ENCODE data around the gene HMGXB4.
A peak's percentile ranks its signal among the peaks of the same experiment; 100 is the strongest.

Gene HMGXB4

DNA sequence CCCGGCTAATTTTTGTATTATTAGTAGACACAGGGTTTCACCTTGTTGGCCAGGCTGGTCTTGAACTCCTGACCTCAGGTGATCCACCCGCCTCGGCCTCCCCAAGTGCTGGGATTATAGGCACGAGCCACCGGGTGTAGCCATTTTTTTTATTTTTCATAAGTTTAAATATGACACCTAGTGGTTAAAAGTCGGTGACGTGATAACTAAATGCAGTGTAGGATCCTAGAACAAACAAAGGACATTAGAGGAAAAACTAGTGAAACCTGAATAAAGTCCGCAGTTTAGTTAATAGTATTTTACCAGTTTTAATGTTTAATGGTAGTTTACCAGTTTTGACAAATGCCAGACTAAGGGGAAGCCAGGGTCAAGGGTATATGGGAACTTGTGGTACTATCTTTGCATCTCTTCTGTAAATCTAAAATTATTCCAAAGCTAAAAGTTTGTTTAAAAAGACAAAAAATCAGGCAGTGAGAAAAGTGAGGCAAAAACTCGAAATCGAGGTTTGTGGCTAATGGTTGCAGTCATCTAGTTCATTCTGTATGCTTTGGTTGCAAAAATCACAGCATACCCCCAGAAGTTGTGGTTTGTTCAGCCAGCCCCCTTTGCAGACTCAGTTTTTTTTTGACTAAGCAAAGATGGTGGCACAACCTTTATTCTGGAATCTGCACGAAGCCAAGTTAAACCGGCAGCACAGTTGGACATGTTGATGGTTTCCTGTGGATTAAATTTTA, 72.0 kb downstream of the HMGXB4 start:
- Histone ChIP-seq H3K36me3 (ENCODE audit: control insufficient read depth in 1 of 2, insufficient read depth in 2 of 2, low read length in 2 of 2) (peaks cover 61 to 68% of the 10 kb centered on the region in 2 donors), H3K27ac (ENCODE audit: low read length) (no peak overlapping the region), H3K27me3 (ENCODE audit: low read depth, low read length) (no peaks in the 10 kb centered on the region), H3K9me3 (ENCODE audit: control insufficient read depth in 1 of 2, low read length in 2 of 2) (no peaks in the 10 kb centered on the region), H3K4me3 (ENCODE audit: low read depth in 1 of 2, low read length in 2 of 2) (no peak overlapping the region), H3K4me1 (ENCODE audit: control insufficient read depth in 1 of 2, insufficient read depth in 2 of 2, low read length in 2 of 2) (peaks cover 6 to 9% of the 10 kb centered on the region in 2 donors)

DNA sequence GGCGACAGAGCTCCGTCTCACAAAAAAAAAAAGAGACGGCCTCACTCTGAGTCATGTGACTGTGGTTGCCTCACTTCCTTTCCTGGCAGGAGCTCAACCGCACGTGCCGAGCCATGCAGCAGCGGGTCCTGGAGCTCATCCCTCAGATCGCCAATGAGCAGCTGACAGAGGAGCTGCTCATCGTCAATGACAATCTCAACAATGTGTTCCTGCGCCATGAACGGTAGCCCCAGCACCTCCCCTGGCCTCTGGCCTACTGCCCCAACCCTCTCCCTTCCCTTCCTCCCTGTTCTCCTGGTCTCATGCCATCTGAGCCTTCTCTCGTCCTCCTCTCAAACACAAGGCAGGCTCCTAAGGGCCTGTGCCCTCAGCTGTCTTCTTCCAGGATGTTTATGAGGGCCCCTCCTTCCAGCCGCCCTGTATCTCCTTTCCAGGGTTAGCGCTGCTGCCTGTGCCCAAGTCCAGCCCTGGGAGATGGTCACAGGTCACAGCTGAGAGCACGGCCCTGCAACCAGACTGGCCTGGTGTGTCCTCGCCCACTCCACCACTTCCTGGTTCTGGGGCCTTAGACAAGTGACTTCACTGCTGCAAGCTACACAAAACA, 73.1 kb downstream of the HMGXB4 start:
- no peaks in the 10 kb centered on the region for H3K9me3 ChIP-seq (ENCODE audit: control insufficient read depth in 1 of 2, low read length in 2 of 2)
- H3K36me3 ChIP-seq (ENCODE audit: control insufficient read depth in 1 of 2, insufficient read depth in 2 of 2, low read length in 2 of 2), result peaks cover 64 to 68% of the 10 kb centered on the region in 2 donors
- no peaks in the 10 kb centered on the region for H3K27me3 ChIP-seq (ENCODE audit: low read depth, low read length)
- H3K4me1 ChIP-seq (ENCODE audit: control insufficient read depth in 1 of 2, insufficient read depth in 2 of 2, low read length in 2 of 2), result peaks cover 6 to 9% of the 10 kb centered on the region in 2 donors
- peak overlapping the region; percentile 76 for H3K27ac ChIP-seq (ENCODE audit: low read length)
- H3K4me3 ChIP-seq (ENCODE audit: low read depth in 1 of 2, low read length in 2 of 2), result no peak overlapping the region

DNA sequence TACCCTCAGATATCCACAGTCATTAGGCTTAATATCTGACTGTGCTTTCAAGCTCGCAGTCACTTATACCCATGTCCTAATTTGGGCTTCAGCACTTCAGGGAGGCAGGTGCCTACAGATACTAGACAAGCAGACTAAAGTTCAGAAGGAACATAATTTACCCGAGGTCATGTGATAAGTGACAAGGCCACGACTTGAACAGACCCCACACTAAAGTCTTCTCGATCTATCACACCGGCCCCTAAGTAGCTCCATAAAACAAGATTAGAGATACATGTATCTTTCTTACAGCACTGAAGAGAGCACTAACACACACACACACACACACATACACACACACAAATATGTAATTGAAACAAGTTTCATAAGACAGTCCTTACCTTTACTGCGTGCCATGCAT, 75.0 kb downstream of the HMGXB4 start:
- no peaks in the 10 kb centered on the region for H3K27me3 ChIP-seq (ENCODE audit: low read depth, low read length)
- H3K36me3 ChIP-seq (ENCODE audit: control insufficient read depth in 1 of 2, insufficient read depth in 2 of 2, low read length in 2 of 2), result peaks cover 53 to 69% of the 10 kb centered on the region in 2 donors
- H3K27ac ChIP-seq (ENCODE audit: low read length), result no peak overlapping the region
- no peaks in the 10 kb centered on the region for H3K9me3 ChIP-seq (ENCODE audit: control insufficient read depth in 1 of 2, low read length in 2 of 2)
- no peak overlapping the region for H3K4me3 ChIP-seq (ENCODE audit: low read depth in 1 of 2, low read length in 2 of 2)
- H3K4me1 ChIP-seq (ENCODE audit: control insufficient read depth in 1 of 2, insufficient read depth in 2 of 2, low read length in 2 of 2), result peaks cover 6 to 9% of the 10 kb centered on the region in 2 donors

DNA sequence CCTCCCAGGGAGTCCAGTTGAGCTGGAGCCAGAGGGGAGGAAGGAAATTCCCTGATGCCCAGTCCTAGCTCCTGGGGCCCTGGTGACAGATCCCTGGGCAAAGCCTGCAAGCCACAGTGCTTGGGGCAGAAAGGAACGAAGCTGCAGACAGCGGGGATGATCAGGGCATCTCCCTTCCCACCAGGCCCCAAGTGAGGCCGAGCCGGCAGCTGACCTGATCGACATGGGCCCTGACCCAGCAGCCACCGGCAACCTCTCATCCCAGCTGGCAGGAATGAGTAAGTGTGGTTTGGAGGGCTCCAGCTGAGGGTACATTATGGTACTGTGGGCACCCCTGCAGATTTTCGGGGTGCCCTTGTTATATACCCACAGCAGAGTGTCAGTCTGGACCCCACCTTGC, 75.9 kb downstream of the HMGXB4 start:
- H3K4me1 ChIP-seq (ENCODE audit: control insufficient read depth in 1 of 2, insufficient read depth in 2 of 2, low read length in 2 of 2), result peaks cover 6 to 9% of the 10 kb centered on the region in 2 donors
- no peaks in the 10 kb centered on the region for H3K27me3 ChIP-seq (ENCODE audit: low read depth, low read length)
- H3K4me3 ChIP-seq (ENCODE audit: low read depth in 1 of 2, low read length in 2 of 2), result no peak overlapping the region
- H3K36me3 ChIP-seq (ENCODE audit: control insufficient read depth in 1 of 2, insufficient read depth in 2 of 2, low read length in 2 of 2), result peaks cover 49 to 69% of the 10 kb centered on the region in 2 donors
- no peak overlapping the region for H3K27ac ChIP-seq (ENCODE audit: low read length)
- H3K9me3 ChIP-seq (ENCODE audit: control insufficient read depth in 1 of 2, low read length in 2 of 2), result no peaks in the 10 kb centered on the region

DNA sequence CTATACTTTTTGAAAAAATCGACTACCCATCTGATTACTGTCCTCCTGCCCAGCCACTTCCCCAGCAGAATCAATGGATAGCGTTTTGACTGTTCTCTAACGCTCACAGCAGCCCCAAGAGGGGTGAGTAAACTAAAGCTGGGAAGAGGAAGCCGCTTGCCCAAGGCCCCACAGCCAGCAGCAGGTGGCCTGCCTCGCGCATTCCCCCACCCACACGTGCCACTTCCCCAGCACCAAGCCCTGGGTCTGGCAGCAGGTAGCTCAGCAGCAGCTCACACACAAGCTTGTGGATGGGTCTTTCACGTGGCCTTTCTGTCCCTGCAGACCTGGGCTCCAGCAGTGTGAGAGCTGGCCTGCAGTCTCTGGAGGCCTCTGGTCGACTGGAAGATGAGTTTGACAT, 76.7 kb downstream of the HMGXB4 start:
- Histone ChIP-seq H3K4me1 (ENCODE audit: control insufficient read depth in 1 of 2, insufficient read depth in 2 of 2, low read length in 2 of 2) (peaks cover 6 to 9% of the 10 kb centered on the region in 2 donors), H3K27me3 (ENCODE audit: low read depth, low read length) (no peaks in the 10 kb centered on the region)

DNA sequence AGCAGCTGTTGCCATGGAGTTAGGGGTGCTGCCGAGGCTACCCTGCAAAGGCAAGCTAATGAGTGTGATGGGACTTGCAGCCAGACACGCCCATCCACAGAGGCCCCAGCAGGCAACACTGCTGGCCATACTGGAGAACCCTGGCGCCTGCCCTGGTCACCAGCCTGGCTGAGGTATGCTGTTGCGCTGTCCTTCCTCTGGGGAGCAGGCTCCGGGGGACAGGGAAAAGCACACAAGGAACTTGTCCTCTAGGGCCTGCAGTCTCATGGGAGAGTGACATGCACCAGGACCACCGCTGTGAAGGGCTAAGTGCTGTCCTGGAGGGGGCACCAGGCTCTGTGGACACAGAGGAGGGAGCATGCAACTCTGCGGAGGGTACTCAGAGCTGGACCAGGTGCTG, 78.2 kb downstream of the HMGXB4 start:
- H3K27ac ChIP-seq (ENCODE audit: low read length), result no peak overlapping the region
- H3K4me3 ChIP-seq (ENCODE audit: low read depth in 1 of 2, low read length in 2 of 2), result no peak overlapping the region
- peaks cover 50 to 82% of the 10 kb centered on the region in 2 donors for H3K36me3 ChIP-seq (ENCODE audit: control insufficient read depth in 1 of 2, insufficient read depth in 2 of 2, low read length in 2 of 2)
- H3K4me1 ChIP-seq (ENCODE audit: control insufficient read depth in 1 of 2, insufficient read depth in 2 of 2, low read length in 2 of 2), result peaks cover 3 to 7% of the 10 kb centered on the region in 2 donors
- H3K9me3 ChIP-seq (ENCODE audit: control insufficient read depth in 1 of 2, low read length in 2 of 2), result no peaks in the 10 kb centered on the region
- H3K27me3 ChIP-seq (ENCODE audit: low read depth, low read length), result no peaks in the 10 kb centered on the region

More for the DNA sequence above, 76.7 kb downstream of the HMGXB4 start:
- peaks cover 52 to 72% of the 10 kb centered on the region in 2 donors for H3K36me3 ChIP-seq (ENCODE audit: control insufficient read depth in 1 of 2, insufficient read depth in 2 of 2, low read length in 2 of 2)
- H3K4me3 ChIP-seq (ENCODE audit: low read depth in 1 of 2, low read length in 2 of 2), result no peak overlapping the region
- no peaks in the 10 kb centered on the region for H3K9me3 ChIP-seq (ENCODE audit: control insufficient read depth in 1 of 2, low read length in 2 of 2)
- no peak overlapping the region for H3K27ac ChIP-seq (ENCODE audit: low read length)

DNA sequence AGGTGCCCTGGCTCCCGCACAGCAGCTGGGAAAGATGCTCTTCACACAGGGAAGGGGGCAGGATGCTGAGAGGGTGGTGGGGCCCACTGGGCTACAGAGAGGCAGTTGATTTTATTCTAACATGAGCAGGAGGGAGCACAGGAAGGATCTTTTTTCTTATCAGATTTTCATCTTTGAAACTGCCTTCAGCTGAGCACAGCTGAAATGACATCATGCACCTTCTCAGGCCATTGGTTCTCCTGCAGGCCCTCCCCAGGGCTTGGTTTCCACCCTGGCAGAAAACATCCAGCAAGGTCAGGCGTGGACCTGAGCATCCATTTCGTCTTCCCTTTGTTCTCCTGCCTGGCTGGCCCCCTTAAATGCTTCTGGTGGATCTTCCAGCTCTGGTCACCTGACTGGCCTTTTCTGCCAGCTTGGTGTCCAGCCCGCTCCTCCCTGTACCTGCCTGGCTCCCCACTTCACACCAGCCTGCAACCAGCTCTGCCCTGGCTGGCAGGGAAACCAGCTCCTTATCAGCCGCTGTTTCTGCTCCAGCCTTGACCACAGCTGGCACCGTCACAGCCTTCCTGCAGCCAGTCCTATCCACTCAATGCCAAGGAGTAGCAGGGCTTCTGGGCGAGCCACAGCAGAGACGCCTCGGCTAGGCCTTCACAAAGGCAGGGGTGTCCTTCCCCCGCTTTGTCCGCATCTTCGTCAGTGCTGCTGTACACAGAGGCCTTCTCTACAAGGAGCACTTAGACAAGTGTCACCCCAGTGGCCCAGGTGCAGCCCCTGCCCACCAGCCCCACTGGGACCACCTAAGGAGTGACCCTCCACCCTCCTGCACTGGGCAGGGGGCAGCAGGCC, 78.9 kb downstream of the HMGXB4 start:
- Histone ChIP-seq H3K4me3 (ENCODE audit: low read depth in 1 of 2, low read length in 2 of 2) (no peak overlapping the region), H3K9me3 (ENCODE audit: control insufficient read depth in 1 of 2, low read length in 2 of 2) (no peaks in the 10 kb centered on the region), H3K27me3 (ENCODE audit: low read depth, low read length) (no peaks in the 10 kb centered on the region), H3K27ac (ENCODE audit: low read length) (no peak overlapping the region), H3K36me3 (ENCODE audit: control insufficient read depth in 1 of 2, insufficient read depth in 2 of 2, low read length in 2 of 2) (peaks cover 52 to 89% of the 10 kb centered on the region in 2 donors), H3K4me1 (ENCODE audit: control insufficient read depth in 1 of 2, insufficient read depth in 2 of 2, low read length in 2 of 2) (no peaks in the 10 kb centered on the region)

DNA sequence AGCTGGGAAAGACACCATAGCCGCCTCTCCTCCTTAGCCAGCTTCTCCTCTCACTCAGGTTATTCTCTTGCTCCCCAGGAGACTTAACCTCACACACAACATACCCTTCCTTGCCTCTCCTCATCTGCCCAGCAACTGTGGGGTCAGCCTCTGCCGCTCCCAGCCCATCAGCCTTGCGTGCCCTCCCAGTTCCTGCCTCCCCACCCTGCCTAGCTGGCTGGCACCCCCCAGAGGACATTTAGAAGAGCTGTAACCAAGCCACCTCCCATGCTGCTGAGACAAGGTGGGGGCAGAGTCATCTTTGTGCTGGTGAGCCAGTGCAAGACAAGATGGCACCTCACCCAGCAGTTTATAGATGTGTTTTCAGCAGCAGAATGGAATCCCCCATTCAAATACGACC, 80.6 kb downstream of the HMGXB4 start:
- H3K9me3 ChIP-seq (ENCODE audit: control insufficient read depth in 1 of 2, low read length in 2 of 2), result no peaks in the 10 kb centered on the region
- H3K4me1 ChIP-seq (ENCODE audit: control insufficient read depth in 1 of 2, insufficient read depth in 2 of 2, low read length in 2 of 2), result no peaks in the 10 kb centered on the region
- H3K4me3 ChIP-seq (ENCODE audit: low read depth in 1 of 2, low read length in 2 of 2), result no peak overlapping the region
- no peak overlapping the region for H3K27ac ChIP-seq (ENCODE audit: low read length)
- H3K27me3 ChIP-seq (ENCODE audit: low read depth, low read length), result no peaks in the 10 kb centered on the region
- H3K36me3 ChIP-seq (ENCODE audit: control insufficient read depth in 1 of 2, insufficient read depth in 2 of 2, low read length in 2 of 2), result peaks cover 41 to 91% of the 10 kb centered on the region in 2 donors

DNA sequence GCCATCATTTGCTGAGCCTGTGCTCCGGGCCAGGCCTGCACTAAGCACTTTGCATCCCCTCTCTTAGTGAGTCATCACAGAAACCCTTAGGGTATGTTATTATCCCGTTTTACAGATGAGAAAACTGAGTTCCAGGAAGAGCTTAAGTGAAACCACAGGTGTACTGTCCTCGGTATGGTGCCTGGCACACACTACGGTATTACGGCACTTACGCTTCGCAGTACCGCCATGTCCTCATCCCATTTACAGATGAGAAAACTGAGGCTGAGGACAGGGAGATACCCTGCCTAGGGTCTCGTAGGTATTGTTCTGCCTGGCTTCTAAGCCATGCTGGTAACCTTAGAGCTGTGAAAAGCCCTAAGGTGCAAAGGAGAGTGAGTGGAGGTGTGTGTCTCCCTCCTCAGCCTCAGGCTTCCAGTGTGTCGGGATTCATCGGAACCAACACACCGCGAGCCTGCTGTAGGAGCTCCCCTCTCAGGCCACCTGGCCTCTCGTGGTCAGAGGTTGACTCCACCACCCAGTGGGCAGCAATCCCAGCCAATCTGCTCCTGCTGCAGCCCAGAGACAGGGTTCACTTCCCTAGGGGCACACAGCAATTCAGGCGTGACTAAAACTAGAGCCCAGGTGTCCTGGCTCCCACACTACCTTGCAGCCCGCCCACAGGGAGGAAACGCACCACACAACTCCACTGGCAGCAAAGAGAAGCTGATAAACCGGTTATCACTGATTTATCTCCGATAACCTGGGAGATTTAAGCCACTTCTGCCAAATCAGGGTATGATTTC, 84.0 kb downstream of the HMGXB4 start:
- no peaks in the 10 kb centered on the region for H3K4me1 ChIP-seq (ENCODE audit: control insufficient read depth in 1 of 2, insufficient read depth in 2 of 2, low read length in 2 of 2)
- H3K27ac ChIP-seq (ENCODE audit: low read length), result no peak overlapping the region
- no peaks in the 10 kb centered on the region for H3K27me3 ChIP-seq (ENCODE audit: low read depth, low read length)
- no peak overlapping the region for H3K4me3 ChIP-seq (ENCODE audit: low read depth in 1 of 2, low read length in 2 of 2)
- H3K9me3 ChIP-seq (ENCODE audit: control insufficient read depth in 1 of 2, low read length in 2 of 2), result no peaks in the 10 kb centered on the region
- peaks cover 28 to 83% of the 10 kb centered on the region in 2 donors for H3K36me3 ChIP-seq (ENCODE audit: control insufficient read depth in 1 of 2, insufficient read depth in 2 of 2, low read length in 2 of 2)

DNA sequence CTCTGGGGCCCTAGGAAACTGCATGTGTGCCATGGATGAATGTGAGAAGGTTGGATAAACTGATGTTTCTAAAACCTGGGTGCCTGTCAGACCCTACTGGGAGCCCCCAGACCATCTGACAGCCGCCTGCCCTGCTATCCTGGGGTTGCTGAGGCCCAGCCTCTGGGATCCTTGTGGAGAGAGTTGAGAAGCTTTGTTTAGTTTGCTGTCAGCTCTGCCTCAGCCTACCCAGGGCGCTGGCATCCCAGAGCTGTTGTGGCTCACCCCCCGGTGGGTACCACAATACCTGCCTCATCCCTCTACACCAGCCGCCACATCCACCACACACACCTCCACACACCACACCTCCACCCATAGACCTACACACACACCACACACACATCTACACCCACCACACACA, 85.1 kb downstream of the HMGXB4 start:
- Histone ChIP-seq H3K27ac (ENCODE audit: low read length) (no peak overlapping the region), H3K4me3 (ENCODE audit: low read depth in 1 of 2, low read length in 2 of 2) (no peak overlapping the region), H3K36me3 (ENCODE audit: control insufficient read depth in 1 of 2, insufficient read depth in 2 of 2, low read length in 2 of 2) (peaks cover 26 to 86% of the 10 kb centered on the region in 2 donors), H3K9me3 (ENCODE audit: control insufficient read depth in 1 of 2, low read length in 2 of 2) (no peaks in the 10 kb centered on the region), H3K4me1 (ENCODE audit: control insufficient read depth in 1 of 2, insufficient read depth in 2 of 2, low read length in 2 of 2) (no peaks in the 10 kb centered on the region), H3K27me3 (ENCODE audit: low read depth, low read length) (no peaks in the 10 kb centered on the region)

Measured in muscle layer of duodenum (tissue), 2 donors.